Stomach smooth muscle (tissue), 2 donors: Measurements from ENCODE around the gene AP2S1.
A peak's percentile ranks its signal among the peaks of the same experiment; 100 is the strongest.
"Not testable (repeated sequence)": the region's sequence is repeated elsewhere in the genome, so short reads cannot be mapped to it uniquely, and the experiment has no call there.

Source experiments
- H3K27ac ChIP-seq: one replicate; pipeline ENCODE4 v1.7.0; 2013; ENCODE audit warnings: mild to moderate bottlenecking, low read length, inconsistent platforms
- H3K27me3 ChIP-seq, 2 donors: one replicate each; pipeline ENCODE4 v1.7.0; 2013; ENCODE audit warnings: low read length in 2 of 2; ENCODE audit not compliant: insufficient read depth in 2 of 2, control insufficient read depth in 1 of 2
- H3K36me3 ChIP-seq, 2 donors: one replicate each; pipeline ENCODE4 v1.7.0; 2013; ENCODE audit warnings: low read length in 2 of 2; ENCODE audit not compliant: control insufficient read depth in 2 of 2, insufficient read depth in 2 of 2
- H3K4me1 ChIP-seq: one replicate; pipeline ENCODE4 v1.7.0; 2013; ENCODE audit warnings: low read length; ENCODE audit not compliant: control insufficient read depth, insufficient read depth
- H3K4me3 ChIP-seq, 2 donors: one replicate each; pipeline ENCODE4 v1.7.0; 2013; ENCODE audit warnings: low read length in 2 of 2
- H3K9ac ChIP-seq, 2 donors: one replicate each; pipeline ENCODE4 v1.7.0; 2013; ENCODE audit warnings: low read length in 2 of 2, mild to moderate bottlenecking in 1 of 2
- H3K9me3 ChIP-seq, 2 donors: one replicate each; pipeline ENCODE4 v1.7.0; 2013; ENCODE audit warnings: low read length in 2 of 2; ENCODE audit not compliant: control insufficient read depth in 2 of 2
- donor health status: healthy.
- donor health status: Pancreatic carcinoma.

The AP2S1 gene

DNA sequence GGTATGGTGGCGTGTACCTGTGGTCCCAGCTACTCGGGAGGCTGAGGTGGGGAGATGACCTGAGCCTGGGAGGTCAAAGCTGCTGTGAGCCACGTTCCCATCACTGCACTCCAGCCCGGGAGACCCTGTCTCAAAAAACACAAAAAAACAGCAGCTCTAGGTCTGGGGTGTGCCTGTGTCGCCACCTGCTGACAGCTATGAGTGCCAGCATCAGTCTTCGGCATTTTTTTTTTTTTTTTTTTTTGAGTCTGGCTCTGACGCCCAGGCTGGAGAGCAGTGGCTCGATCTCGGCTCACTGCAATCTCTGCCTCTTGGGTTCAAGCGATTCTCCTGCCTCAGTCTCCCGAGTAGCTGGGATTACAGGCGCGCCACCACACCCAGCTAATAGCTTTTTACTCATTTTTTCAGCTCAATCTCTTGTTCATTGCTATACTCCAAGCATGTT, 10.1 kb downstream of the AP2S1 start:
- peak overlapping the region; percentile 69 for H3K27ac ChIP-seq

GRCh38 chr19:46839752-46840497, 10.7 kb downstream of the AP2S1 start:
- H3K36me3 ChIP-seq, result peaks cover 14 to 36% of the 10 kb centered on the region in 2 donors
- H3K27me3 ChIP-seq, result no peaks in the 10 kb centered on the region
- H3K4me1 ChIP-seq, result peaks cover 27% of the 10 kb centered on the region
- H3K4me3 ChIP-seq, result no peak overlapping the region
- H3K9me3 ChIP-seq, result no peaks in the 10 kb centered on the region
- no peak overlapping the region for H3K9ac ChIP-seq
- H3K27ac ChIP-seq, result peak overlapping the region; percentile 69

More for the DNA sequence above, 10.1 kb downstream of the AP2S1 start:
- Histone ChIP-seq H3K27me3 (no peaks in the 10 kb centered on the region), H3K4me3 (no peak overlapping the region), H3K4me1 (peaks cover 26% of the 10 kb centered on the region), H3K36me3 (peaks cover 14 to 36% of the 10 kb centered on the region in 2 donors), H3K9me3 (no peaks in the 10 kb centered on the region), H3K9ac (no peak overlapping the region)

DNA sequence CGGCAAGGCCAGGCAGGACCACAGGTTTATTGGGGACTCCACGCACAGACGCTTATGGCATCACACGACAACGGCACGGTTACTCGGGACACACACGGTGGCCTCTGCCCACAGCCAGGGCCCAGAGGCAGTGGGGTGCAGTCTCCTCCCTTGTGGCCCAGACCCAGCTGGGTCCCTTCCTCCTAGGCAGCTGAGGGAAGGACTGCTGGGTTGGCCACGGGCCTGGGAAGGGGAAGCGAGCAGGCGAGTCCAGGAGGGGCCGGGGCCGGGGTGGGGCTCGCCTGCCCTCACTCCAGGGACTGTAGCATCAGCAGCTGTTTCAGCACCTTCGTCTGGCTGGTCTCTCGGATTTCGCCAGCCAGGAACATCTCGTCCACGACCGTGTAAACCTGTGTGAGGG, 12.5 kb downstream of the AP2S1 start:
- Histone ChIP-seq H3K4me1 (peaks cover 28% of the 10 kb centered on the region), H3K9ac (no peak overlapping the region), H3K27ac (no peak overlapping the region), H3K9me3 (no peaks in the 10 kb centered on the region), H3K27me3 (no peaks in the 10 kb centered on the region), H3K36me3 (peaks cover 5 to 27% of the 10 kb centered on the region in 2 donors), H3K4me3 (no peak overlapping the region)

DNA sequence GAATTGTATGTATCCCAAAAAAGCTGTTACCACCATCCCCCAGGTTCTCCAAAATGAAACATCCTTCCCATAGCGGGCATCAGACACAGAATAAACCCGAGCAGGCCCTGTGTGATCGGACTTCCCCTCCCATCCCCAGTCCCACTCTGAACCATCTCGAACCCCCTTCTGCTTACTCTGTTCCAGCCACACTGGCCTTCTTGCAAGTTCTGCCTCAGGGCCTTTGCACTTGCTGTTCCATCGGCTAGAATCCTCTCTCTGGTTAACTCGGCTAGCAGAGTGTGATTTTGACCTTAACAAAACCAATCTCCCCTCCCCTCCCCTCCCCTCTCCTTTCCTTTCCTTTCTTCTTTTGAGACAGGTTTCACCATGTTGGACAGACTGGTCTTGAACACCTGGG, 15.7 kb downstream of the AP2S1 start:
- Histone ChIP-seq H3K9ac (no peak overlapping the region), H3K27ac (no peak overlapping the region), H3K36me3 (peaks cover 5 to 16% of the 10 kb centered on the region in 2 donors), H3K9me3 (no peaks in the 10 kb centered on the region), H3K4me3 (no peak overlapping the region), H3K27me3 (no peaks in the 10 kb centered on the region), H3K4me1 (peaks cover 15% of the 10 kb centered on the region)

- H3K9ac ChIP-seq, result no peak overlapping the region
- H3K36me3 ChIP-seq, result peaks cover 5 to 8% of the 10 kb centered on the region in 2 donors
- H3K4me1 ChIP-seq, result peaks cover 14% of the 10 kb centered on the region
- peak overlapping the region in 1 of 2 donors; percentile 10 for H3K4me3 ChIP-seq
- no peaks in the 10 kb centered on the region for H3K27me3 ChIP-seq
- no peaks in the 10 kb centered on the region for H3K9me3 ChIP-seq
- no peak overlapping the region for H3K27ac ChIP-seq
Observed at GRCh38 chr19:46834121-46834520, 16.5 kb downstream of the AP2S1 start.

DNA sequence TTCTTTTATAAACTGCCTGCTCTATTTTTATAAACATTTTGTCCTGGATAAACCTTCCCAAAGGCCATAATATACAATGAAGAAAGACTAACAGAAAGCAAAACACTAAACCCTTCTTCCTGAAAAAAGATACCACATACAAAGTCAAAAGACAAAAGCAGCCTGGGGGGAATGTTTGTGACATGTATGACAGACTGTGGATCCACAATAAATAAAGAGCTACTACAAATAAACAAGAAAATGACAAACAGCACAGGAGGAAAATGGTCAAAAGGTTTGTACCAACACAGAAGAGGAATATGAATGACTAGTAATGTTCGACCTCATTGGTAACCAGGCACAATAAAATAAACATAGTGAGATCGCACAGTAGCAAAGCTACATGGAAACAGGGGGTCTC, 19.8 kb downstream of the AP2S1 start:
- H3K4me3 ChIP-seq, result no peak overlapping the region
- peak overlapping the region; percentile 0 for H3K27ac ChIP-seq
- no peaks in the 10 kb centered on the region for H3K36me3 ChIP-seq
- H3K27me3 ChIP-seq, result no peaks in the 10 kb centered on the region
- H3K9me3 ChIP-seq, result no peaks in the 10 kb centered on the region
- H3K4me1 ChIP-seq, result peaks cover 7% of the 10 kb centered on the region
- no peak overlapping the region for H3K9ac ChIP-seq

DNA sequence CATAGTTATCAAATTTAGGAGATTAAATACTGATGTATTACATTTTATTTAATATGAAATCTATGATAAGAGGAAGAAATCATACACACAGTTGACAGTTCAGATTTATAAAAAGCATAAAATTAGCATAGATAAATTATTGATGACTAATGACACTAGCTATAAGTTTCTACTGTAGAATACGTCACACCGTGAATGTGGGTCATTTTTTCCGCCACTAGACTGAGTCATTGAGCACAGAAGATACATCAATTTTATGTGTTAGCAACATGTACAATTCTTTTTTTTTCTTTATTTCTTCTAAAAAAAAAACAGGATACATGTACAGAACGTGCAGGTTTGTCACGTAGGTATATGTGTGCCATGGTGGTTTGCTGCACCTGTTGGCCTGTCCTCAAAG, 22.2 kb downstream of the AP2S1 start:
- no peaks in the 10 kb centered on the region for H3K9me3 ChIP-seq
- H3K27ac ChIP-seq, result no peak overlapping the region
- H3K4me1 ChIP-seq, result peaks cover 5% of the 10 kb centered on the region
- no peak overlapping the region for H3K9ac ChIP-seq
- no peaks in the 10 kb centered on the region for H3K27me3 ChIP-seq
- H3K4me3 ChIP-seq, result no peak overlapping the region
- H3K36me3 ChIP-seq, result no peaks in the 10 kb centered on the region

- no peak overlapping the region for H3K9ac ChIP-seq
- H3K9me3 ChIP-seq, result no peaks in the 10 kb centered on the region
- H3K4me3 ChIP-seq, result no peak overlapping the region
- H3K4me1 ChIP-seq, result no peaks in the 10 kb centered on the region
- H3K27me3 ChIP-seq, result no peaks in the 10 kb centered on the region
- no peak overlapping the region for H3K27ac ChIP-seq
- no peaks in the 10 kb centered on the region for H3K36me3 ChIP-seq
Observed at GRCh38 chr19:46825731-46826055, 25.0 kb downstream of the AP2S1 start.

GRCh38 chr19:46824890-46825730, 25.5 kb downstream of the AP2S1 start:
- no peaks in the 10 kb centered on the region for H3K4me1 ChIP-seq

GRCh38 chr19:46823049-46823448, 27.6 kb downstream of the AP2S1 start:
- Histone ChIP-seq H3K9me3 (no peaks in the 10 kb centered on the region), H3K27ac (no peak overlapping the region), H3K9ac (no peak overlapping the region), H3K4me3 (no peak overlapping the region), H3K36me3 (no peaks in the 10 kb centered on the region), H3K27me3 (no peaks in the 10 kb centered on the region), H3K4me1 (no peaks in the 10 kb centered on the region)

More at GRCh38 chr19:46824890-46825730, 25.5 kb downstream of the AP2S1 start:
- no peak overlapping the region for H3K4me3 ChIP-seq
- H3K9me3 ChIP-seq, result no peaks in the 10 kb centered on the region
- no peaks in the 10 kb centered on the region for H3K27me3 ChIP-seq
- no peaks in the 10 kb centered on the region for H3K36me3 ChIP-seq
- no peak overlapping the region for H3K9ac ChIP-seq
- H3K27ac ChIP-seq, result no peak overlapping the region

- H3K27me3 ChIP-seq, H3K4me3 ChIP-seq, H3K9ac ChIP-seq, H3K9me3 ChIP-seq, H3K4me1 ChIP-seq, H3K27ac ChIP-seq, H3K36me3 ChIP-seq: not testable (repeated sequence)
Observed at GRCh38 chr19:46822410-46822787, 28.2 kb downstream of the AP2S1 start.
